Esophagus mucosa (tissue), 1 donor: ENCODE measurements around the gene NAP1L4. TPM values are rescaled to one million over a fixed set of nuclear protein-coding genes. Genes with fewer than 3 reads are reported as not detected.

Experiments
- ATAC-seq: fragments of 200-7000 bp; cut with Tn5 transposase; one replicate; pipeline ENCODE4 v1.9.1; 2020
- total RNA-seq: library from RNA; stranded (reverse); gene quantifications from one replicate; pipeline ENCODE4 v1.2.4, GENCODE V29; 2023
- donor health status: DM: yes; HTN: yes; CAD: no.

The NAP1L4 gene
- total RNA-seq, 1 donor from 2014 or later = 113 TPM

DNA sequence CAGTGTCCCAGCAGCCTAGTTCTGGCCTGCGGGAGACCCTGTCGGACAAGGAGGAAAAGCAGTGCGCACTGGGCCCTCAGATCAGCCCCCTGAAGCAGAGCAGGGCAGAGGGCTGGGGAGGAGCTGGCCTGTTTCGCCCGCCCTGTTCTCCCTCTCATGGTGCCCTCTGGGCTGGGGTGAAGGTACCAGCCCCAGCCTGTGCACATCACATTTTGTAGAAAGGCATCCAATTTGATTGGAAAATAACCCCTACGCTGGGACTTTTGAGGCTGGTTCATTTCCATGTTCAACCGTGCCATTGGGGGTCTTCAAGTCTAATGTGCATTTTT is 832 bp upstream of the NAP1L4 start:
- no peak for ATAC-seq

DNA sequence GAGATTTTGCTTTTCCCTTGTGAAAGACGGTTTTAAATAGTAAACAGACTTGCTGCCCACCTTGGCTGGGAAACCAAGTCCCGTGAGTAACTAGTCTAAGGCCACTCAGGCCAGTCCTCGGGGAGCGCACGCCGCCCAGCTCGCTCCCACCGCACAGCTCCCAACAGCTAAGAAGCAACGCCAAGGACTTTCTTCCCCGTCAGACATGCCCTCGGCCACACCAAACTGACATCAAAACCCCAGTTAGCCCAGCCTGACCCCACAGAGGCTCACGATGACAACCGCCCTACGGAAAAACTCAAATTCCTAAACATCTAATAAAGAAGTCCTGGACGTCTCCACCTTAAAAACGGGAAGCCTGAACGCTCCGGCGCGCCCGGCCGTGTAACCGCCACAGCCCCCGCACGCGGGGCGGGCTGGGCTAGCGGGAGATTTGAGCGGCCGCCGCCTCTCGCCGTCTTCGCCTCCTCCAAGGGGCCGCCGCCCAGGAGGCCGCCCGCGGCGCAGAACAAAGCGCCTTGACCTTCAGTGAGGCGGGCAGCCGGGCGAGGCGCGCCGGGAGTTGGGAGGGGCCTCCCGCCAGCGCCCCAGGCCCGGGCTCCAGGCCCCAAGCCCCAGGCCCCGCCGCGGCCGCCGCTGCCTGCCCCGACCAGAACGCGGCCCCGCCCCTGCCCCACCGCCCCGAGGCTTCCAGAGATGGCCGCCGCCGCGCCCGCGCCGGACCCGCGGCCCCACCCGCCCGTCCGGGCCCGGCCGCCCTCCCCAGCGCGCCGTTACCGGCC is 486 bp downstream of the NAP1L4 start:
- peak; percentile 67 for ATAC-seq

DNA sequence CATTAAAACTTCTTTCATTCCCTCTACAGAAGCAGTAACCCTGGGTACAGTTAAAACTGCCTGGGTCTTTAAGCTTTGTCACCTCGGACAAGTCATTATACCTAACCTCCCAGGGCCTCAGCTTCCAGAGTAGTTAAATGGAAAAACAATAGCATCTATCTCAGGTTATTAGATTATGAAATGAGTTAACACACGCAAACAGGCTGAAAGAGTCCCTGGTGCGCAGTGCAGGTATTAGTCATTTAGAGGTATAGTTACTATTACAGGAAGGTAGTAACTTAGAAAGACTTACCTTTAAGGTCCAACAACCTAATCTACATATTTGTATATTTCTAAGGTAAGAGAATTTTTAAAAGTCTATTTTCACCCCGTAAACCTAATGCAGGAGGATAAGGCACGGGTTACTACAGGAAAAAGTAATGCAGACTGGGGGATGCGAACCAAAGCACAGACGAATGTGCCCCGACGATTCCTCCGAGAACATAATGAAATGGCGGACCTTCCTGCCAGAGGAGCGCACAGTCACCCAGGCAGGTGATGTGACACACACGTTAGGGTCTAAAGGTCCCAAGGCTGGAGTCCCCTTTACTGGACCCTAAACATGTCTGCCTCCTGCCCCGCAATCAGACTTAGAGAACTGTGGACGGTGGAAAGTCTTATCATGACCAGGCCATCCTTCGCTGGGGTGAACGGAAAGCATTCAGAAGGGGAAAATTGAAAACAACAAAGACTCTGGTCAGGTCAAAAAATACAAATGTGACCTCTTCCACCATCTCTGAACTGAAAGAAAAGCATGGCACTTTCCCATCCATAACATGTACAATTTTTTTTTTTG is 1.3 kb downstream of the NAP1L4 start:
- ATAC-seq = no peak

DNA sequence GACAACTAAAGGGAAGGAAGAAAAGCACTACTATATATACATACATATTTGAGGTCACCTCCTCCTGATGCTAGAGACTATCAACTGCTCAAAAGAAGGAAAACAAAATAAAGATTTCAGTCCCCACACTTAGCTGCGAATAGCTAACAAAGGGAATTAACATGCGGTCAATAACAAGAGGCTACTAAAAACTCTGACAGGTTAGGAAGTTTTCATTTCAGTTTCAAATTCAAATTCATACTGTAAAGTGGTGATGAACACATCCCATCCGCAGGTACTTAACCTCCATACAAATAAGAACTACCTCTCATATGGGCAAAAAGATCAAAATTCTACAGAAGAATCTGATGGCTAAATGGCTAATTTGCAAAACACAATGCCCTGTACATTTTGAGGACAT is 2.6 kb downstream of the NAP1L4 start:
- no peak for ATAC-seq

DNA sequence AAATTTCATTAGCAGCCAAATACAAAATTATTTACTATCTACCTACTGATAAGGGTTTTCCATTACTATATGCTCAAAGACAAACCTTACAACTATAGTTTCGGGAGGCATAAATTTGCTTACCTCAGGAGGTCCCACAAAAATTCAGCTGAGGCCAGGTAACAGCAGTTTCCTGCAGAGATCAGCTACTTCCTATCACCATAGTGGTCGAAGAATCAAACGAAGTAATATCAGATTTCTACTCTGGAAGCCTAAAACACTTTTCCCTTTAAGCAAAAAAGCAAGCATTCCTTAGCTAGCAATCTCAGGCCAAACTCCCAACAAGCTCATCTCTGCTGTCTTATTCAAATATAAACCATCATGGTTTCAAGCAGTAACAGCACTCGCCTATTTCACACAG is 3.1 kb downstream of the NAP1L4 start:
- no peak for ATAC-seq

DNA sequence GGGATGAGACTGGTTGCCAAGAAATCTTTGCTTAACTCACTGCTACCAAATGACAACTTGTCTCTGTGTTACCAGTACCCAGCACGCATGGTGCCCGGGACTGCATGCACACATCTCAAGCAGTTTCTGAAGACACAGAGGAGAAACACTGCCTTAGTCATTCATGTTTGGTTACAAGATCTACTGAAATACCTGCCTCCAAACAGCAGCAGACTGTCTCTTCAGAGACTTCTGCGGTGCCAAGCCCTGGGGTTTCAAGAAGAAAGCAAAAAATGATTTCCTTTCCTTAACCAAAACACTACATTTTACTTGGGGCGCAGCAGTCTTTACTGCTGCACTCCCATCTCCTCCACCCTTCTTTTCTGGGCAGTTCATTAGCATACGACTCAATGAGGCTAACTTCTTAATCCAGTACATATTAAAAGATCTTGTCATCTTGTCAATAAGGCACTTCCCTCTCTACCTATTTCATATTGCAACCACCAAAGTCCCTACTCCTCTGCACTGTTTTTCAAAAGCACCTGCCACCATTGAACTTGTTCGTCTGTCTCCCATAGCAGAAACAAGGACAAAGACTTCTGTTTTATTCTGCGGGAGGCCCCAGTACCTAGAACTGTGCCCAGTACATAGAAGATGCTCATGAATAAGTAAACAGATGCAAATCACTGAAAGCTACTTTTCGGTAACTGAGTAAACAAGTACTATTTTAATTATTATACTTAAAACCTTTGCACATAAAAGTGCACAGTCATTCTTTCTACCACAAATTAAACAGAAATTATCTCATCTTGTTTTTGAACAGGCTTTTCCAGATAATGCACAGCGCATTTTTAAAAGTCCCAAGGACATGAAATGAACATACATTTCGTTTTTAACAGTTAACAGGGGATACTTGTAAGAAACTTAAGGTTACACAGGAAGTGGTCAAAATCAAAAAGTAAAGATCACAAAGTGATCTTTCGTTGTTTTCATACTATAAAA is 4.0 kb downstream of the NAP1L4 start:
- ATAC-seq = no peak

DNA sequence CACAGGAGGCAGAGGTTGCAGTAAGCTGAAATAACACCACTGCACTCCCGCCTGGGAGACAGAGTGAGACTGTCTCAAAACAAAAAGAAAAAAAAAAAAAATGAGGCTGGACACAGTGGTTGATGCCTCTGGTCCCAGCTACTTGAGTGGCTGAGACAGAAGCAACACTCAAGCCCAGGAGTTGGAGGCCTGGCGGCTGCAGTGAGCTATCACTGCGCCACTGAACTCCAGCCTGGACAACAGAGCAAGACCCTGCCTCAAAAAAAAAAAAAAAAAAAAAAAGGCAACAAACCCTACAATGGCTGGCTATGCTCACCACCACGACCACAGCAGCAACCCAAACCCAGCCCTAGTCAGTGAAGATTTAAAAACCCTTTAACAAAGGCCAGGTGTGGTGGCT is 8.2 kb downstream of the NAP1L4 start:
- ATAC-seq = no peak

DNA sequence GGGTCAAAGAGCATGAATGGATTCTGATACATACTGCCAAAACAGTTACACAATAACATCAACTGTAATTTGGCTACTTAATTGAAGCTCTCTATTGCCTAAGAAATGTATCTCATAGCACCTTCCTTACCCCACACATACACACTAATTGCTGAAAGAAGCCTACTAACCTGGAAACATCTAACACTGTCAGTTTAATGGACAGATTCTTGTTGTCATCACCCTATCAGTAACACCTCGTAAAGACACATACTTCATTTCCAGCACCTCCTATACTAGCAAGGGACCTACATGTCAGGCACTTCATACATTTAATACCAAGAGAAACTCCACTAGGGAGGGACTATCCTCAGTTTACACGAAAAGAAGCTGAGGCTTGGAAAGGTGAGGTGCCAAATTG is 9.9 kb downstream of the NAP1L4 start:
- ATAC-seq = peak; percentile 35

DNA sequence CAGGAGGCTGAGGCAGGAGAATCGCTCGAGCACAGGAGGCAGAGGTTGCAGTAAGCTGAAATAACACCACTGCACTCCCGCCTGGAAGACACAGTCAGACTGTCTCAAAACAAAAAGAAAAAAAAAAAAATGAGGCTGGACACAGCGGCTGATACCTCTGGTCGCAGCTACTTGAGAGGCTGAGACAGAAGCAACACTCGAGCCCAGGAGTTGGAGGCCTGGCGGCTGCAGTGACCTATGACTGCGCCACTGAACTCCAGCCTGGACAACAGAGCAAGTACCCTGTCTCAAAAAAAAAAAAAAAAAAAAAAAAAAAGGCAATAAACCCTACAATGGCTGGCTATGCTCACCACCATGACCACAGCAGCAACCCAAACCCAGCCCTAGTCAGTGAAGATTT is 11.0 kb downstream of the NAP1L4 start:
- ATAC-seq = no peak

DNA sequence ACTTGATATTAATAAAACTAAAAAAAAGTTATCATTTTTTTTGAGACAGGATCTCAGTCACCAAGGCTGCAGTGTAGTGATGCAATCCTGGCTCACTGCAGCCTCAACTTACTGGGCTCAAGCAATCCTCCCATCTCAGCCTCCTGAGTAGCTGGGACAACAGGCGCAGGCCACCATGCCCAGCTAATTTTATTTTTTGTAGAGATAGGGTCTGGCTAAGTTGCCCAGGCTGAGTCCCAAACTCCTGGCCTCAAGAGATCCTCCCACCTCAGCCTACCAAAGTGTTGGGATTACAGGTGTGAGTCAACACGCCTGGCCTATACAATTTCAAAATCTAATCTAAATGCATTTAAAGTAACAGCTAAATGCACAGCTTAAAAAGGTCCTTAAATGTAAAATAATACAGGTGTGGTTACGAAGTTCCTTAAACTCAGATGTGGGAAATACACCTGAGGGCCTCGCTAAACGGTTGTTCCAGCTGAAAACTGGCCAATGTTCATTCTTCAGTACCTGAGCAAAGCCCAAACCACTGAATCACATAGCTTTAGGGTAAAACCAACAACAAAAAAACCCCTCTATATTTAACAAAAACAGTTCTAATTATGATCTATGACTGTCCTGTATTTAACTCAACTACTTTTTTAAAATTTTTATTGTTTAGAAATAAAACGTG is 11.8 kb downstream of the NAP1L4 start:
- peak; percentile 57 for ATAC-seq

DNA sequence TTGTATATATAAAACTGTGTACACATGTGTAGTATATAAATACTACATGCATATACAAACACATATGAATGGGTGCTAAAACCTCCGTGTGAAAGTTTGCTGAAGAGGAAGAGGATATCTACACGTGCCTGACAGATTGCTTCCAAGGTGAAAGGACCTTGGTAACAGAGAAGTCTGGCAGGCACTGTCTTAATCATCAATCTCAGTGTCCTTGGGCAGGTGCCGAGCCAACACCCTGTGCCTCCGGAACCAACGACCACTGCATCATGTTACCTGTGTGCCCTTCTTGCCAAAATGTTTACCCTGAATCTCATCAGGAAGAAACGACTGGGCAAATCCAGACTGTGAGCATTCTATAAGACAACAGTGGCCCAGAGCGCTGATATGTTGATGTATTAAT is 15.0 kb downstream of the NAP1L4 start:
- ATAC-seq = no peak

DNA sequence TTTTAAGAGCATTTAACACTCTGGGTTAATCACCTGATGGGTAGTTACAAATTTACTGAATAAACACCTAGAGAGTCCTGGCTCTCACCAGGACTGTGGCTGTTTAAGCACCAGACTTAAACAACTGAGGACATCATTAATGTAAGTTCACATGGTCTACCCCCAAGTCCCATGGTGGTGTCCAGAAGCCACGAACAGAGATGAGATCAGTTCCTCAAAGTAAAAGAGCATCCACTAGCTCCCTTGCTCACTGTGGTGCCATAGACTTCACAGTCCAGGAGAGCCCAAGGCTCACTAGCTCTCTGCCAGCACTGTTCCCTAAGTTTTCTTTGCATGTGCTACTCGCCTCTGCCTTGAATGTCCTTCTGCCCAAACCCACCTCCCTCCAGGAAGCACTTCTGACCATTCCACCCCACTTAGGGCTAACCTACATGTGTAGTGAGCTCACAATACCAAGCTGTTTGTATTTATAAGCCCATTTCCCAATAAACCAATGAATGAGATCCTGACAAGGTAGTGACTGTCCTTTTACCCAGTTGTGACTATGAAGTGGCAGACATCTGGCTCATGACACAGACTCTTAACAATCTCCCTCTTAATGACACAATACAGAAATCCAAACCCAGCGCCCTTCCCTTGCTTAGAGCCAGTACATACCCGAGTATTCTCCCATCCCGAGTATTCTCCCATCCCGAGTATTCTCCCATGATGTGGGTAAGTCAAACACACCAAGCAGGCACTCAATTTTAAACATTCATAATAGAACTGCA is 15.7 kb downstream of the NAP1L4 start:
- no peak for ATAC-seq

DNA sequence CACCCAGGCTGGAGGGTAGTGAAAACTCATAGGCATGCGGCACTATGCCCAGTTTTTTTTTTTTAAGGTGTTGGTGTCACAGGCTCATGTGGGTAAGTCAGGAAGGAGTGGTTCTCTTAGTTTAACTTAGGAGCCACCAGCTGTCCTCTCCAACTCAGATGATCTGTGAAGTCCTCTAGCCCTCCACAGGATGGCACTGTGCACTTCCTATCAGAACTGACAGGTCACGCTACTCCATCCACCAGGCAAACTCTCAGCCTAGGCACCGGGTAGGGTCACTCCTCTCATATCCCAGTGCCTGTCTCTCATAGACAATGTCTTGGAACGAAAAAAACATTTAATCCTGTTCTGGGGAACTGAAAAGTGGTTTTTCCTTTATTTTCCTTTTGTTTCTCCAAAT is 16.5 kb downstream of the NAP1L4 start:
- peak; percentile 83 for ATAC-seq

DNA sequence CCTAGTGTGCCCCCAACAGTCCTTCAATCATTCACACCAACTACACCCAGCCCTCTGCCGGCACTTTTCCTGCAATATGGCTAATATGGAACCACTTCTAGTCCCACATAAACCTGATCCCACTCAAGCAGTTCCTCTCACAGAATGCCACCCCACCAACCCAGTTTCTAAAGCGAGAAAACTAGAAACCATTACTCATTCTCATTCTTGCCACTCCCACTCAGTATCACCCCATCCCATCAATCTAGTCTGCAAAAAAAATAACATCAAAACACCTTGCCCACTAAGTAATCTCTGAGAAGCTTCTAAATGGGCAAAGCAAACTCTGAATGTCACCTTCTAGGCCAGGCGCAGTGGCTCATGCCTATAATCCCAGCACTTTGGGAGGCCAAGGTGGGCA is 17.9 kb downstream of the NAP1L4 start:
- no peak for ATAC-seq

DNA sequence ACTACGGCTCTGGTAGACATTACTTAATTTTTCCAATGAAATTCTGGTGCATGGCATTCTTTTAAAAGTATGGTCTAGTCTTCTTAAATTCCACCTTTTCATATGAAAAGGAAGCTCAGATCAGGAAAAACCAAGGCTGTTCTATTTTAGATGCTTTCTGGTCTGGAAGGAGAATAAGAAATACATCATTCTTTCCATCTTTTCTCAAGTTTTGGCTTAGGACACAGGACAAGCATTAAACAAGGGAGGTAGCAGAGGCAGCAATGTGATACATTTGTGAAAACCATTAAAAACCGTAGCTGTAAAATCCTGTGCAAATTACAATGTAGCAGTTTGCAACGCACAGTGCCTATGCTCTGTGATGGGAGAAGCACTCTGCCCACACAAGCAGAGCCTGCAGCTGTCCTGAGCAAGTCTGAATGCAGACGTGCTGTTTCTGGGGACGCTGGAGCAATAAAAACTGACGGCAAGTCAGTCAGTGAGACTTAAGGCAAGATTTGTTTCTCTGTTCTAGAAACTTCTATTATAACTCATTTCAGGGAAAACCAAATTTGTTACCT is 23.7 kb downstream of the NAP1L4 start:
- ATAC-seq = no peak

DNA sequence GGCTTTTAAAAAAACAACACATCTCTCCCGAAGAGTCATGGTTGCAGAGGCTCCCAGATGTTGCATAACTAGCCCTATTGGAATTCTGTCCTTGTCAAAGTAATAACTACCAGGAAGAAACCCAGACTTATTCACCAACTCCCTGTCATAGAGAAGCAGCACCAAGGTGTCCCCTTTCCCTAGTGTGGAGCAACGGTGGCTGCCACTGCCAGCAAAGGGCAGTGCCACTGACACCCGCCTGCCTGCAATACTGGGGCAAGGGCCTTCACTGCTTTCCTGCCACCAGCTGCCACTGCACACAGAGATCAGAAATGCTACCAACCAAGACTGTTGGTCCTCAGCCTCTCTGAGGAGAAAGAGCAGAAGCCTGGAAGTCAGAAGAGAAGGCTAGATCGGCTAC is 27.3 kb downstream of the NAP1L4 start:
- ATAC-seq = no peak

DNA sequence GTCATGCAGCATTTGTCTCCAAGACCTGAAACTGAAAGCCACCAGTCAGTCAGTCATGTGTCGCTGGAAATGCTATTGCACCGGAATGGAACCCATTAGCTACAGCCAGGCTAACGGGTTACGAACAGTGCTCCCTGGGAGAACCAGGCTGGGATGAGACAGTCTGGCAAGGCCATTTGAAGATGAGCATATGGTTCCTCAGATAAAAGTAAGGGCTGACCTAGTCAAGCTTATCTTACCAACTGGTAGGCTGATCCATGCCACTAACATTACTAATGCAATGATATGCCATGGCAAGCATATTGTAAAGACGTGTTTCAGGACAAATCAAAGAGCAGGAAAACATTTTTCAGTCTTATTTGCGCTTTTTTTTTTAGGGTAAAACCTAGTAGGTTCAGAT is 28.4 kb downstream of the NAP1L4 start:
- ATAC-seq = no peak

DNA sequence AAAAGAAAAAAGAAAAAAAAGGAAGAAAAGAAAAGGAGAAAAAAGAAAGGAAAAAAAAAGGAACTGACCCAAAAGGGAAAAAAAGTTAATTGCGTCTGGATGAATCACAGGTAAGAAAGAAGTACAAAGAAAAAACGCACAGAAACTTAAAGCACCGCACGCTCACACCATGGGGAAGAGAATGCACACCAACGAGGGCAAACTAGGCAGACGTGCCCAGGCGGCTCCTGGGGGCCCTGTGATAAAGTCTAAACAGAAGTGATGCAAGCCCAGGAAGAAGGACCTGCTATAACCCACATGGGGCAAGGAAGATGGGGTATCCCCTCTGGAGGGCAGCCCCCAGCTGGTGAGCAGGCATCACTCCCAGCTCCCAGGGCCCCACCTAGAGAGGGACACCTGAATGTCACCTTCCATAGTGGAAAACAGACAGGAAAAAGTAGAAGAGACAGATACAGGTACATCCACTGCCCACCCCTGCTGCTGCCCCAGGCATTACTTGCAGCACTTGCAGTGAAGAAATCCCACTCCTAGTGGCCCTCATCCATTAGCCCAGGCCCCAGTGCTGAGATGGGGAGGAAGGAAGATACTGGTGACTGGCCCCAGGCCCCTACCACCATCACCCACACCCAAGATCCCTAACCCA is 28.9 kb downstream of the NAP1L4 start:
- peak; percentile 46 for ATAC-seq

DNA sequence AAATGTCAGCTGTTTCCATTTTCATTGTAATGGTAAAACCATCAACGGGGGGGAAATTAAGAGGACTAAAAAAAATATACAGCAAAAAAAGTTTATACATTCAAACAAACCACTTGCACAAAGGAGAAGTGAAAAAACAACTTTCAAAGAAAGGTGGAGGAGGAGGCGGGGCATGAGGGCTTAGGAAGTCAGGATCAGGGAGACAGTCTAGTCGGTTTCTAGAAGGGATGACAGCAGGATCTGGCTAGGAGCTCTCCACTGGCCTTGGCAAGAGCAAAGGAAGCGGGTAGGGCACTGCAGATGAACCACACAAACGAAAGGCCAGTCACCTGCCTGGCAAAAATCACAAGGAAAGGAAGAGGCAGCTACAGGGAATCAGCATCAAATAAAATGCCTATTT is 31.0 kb downstream of the NAP1L4 start:
- ATAC-seq = no peak

DNA sequence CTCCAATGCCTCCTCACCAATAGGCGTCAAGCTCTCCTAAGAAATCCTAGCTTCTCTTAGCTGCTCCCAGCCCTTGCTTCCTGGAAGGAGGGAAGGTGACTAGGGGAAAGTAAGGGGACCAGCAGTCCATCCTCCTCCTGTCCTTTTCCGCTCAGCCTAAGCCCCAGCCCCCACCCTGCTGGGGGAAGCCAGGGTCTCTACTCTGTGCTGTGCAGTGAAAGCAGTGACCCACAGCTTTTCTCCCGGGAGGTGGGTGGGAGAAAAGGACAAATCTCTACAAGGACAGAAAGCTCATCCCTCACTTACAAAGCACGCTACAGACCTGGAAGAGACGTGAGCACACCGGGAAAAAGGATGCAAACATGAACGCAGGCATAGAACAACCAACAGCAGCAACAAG is 32.0 kb downstream of the NAP1L4 start:
- no peak for ATAC-seq

DNA sequence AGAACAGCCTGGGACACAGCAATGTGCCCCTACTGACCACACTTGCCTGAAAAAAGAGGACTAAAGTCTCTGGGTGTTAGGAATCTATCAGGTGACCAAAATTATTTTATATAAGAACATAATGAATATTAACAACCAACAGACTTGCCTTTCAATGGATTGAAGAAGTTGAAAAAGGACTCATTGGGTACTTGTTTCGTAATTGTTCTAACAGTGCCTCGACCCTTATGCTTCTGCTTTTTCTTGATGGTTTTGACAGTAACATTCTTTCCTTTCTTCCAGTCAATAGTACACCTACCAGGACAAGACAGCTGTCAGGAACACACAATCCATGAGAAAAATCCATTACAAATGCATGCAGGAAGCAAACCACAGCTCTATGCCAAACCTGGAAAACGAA is 33.9 kb downstream of the NAP1L4 start:
- no peak for ATAC-seq
